Gastrocnemius medialis (tissue), 4 donors: Measurements from ENCODE around the gene SFXN5.

Experiments
- POLR2A ChIP-seq, 2 donors: fragments of 450-650 bp; IDR thresholded peaks; one replicate each; pipeline ENCODE4 v1.6.1; 2017; ENCODE audit warnings: antibody characterized with exemption in 2 of 2, mild to moderate bottlenecking in 2 of 2, moderate library complexity in 2 of 2
- TF ChIP-seq, protein P1 (sequence below), 5 experiments: fragments of 450-650 bp in 3 of 5; fragments of 200-600 bp in 2 of 5; sonication (generic) in 2 of 5; IDR thresholded peaks in 4 of 5; conservative IDR thresholded peaks in 1 of 5; 1 replicate in 4 of 5; 2 replicates in 1 of 5; pipeline ENCODE4 v1.5.1; 2016 to 2019; ENCODE audit warnings: antibody characterized with exemption in 5 of 5, mild to moderate bottlenecking in 3 of 5, moderate library complexity in 3 of 5

DNA sequence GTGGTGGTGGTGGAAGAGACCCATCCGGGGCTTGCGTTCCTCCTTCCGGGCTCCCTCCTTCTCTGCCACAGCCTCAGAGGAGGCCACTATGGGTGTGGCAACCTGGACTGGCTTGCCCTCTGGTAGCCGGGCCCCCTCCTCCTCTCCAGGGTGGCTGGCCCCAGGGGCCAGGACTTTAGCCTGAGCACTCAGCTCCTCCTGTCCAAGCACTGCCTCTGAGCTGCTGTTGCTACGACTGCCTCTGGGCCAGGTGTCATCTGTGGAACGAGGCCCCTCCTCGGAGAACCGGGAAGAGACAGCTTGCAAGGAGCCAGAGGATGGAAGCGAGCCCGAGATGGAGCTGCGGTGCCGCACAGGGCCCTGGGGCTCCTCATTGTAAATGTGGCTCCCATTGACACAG, 16.7 kb upstream of the SFXN5 start:
- TF ChIP-seq, protein P1, sequence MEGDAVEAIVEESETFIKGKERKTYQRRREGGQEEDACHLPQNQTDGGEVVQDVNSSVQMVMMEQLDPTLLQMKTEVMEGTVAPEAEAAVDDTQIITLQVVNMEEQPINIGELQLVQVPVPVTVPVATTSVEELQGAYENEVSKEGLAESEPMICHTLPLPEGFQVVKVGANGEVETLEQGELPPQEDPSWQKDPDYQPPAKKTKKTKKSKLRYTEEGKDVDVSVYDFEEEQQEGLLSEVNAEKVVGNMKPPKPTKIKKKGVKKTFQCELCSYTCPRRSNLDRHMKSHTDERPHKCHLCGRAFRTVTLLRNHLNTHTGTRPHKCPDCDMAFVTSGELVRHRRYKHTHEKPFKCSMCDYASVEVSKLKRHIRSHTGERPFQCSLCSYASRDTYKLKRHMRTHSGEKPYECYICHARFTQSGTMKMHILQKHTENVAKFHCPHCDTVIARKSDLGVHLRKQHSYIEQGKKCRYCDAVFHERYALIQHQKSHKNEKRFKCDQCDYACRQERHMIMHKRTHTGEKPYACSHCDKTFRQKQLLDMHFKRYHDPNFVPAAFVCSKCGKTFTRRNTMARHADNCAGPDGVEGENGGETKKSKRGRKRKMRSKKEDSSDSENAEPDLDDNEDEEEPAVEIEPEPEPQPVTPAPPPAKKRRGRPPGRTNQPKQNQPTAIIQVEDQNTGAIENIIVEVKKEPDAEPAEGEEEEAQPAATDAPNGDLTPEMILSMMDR (IDR thresholded peaks at IDR 0.05 in 4 of 5, conservative IDR thresholded peaks at IDR 0.05 in 1 of 5) = no peak
- TF ChIP-seq POLR2A (IDR thresholded peaks at IDR 0.05) = no peak
